ENCODE data around the gene XPNPEP2.

The XPNPEP2 gene

DNA sequence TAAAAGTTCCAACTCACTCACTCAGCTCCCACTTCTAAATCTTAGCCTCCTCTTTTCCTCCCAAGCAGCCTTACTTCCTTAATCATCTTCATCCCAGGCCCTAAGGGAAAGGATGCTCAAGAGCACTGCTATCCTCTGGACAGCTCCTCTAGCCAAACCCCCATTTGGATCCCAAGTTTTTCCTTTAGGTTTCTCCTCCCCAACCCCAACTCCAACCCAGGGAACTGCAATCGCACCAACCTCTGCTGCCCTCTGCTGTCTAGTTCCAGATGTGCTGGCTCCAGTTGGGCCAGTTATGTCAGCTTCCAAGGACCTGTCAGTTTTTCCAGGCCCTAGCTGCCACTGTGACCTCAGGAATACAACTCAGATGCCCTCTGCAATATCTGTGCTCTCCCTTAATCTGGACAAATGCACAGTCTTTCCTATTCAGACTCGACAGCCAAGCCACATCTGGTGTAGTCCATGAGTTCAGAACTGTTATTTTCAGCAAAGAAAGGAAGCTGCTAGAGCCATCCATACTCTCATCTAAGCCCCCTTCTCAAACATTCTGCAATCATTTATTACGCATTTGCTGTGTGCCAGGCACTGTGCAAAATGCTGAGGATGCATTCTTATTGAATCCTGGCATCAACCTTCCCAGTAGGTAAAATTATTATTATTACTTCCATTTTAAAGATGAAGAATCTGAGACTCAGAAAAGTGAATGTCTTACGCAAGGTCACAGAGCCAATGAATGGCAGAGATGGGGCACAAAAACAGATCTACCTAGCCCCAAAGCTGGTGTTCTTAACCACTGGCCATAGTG is 12.3 kb upstream of the XPNPEP2 start:
- no peak for DNase-seq (ENCODE audit: extremely low read depth, insufficient read length)

DNA sequence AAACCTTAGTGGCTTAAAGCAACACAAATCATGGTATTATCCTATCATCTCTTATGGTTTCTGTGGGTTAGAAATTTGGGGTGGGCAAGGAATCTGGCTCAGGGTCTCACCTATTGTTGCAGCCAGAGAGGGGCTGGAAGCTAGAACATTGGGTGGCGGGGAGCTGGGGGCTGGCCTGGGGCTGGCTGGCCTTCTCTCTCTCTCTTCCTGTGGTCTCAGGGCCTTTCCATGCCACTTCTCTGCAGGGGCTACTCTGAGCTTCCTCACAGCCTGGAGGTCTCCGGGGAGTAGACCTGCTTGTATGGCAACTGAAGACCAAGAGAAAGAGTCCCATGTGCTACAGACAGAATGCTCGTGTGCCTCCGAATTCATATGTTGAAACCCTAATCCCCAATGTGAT is 10.7 kb upstream of the XPNPEP2 start:
- Histone ChIP-seq H3K36me3 (ENCODE audit: control insufficient read depth, insufficient read depth, low read length) (no peaks in the 10 kb centered on the region), H3K4me3 (replicated peaks; ENCODE audit: low read depth, low read length) (no peak overlapping the region), H3K27me3 (replicated peaks; ENCODE audit: control insufficient read depth, insufficient read depth, low read length) (no peaks in the 10 kb centered on the region)
- DNase-seq (ENCODE audit: extremely low read depth, insufficient read length): no peak
- TF ChIP-seq, protein P1, sequence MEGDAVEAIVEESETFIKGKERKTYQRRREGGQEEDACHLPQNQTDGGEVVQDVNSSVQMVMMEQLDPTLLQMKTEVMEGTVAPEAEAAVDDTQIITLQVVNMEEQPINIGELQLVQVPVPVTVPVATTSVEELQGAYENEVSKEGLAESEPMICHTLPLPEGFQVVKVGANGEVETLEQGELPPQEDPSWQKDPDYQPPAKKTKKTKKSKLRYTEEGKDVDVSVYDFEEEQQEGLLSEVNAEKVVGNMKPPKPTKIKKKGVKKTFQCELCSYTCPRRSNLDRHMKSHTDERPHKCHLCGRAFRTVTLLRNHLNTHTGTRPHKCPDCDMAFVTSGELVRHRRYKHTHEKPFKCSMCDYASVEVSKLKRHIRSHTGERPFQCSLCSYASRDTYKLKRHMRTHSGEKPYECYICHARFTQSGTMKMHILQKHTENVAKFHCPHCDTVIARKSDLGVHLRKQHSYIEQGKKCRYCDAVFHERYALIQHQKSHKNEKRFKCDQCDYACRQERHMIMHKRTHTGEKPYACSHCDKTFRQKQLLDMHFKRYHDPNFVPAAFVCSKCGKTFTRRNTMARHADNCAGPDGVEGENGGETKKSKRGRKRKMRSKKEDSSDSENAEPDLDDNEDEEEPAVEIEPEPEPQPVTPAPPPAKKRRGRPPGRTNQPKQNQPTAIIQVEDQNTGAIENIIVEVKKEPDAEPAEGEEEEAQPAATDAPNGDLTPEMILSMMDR (IDR thresholded peaks at IDR 0.05; ENCODE audit: insufficient read depth, low read length, poor library complexity, severe bottlenecking): no peak

More for the DNA sequence above, 12.3 kb upstream of the XPNPEP2 start:
- TF ChIP-seq, protein P1 (IDR thresholded peaks at IDR 0.05; ENCODE audit: insufficient read depth, low read length, poor library complexity, severe bottlenecking): peak; percentile 75
- Histone ChIP-seq H3K4me3 (replicated peaks; ENCODE audit: low read depth, low read length) (no peak overlapping the region), H3K27me3 (replicated peaks; ENCODE audit: control insufficient read depth, insufficient read depth, low read length) (no peaks in the 10 kb centered on the region), H3K36me3 (ENCODE audit: control insufficient read depth, insufficient read depth, low read length) (no peaks in the 10 kb centered on the region)

DNA sequence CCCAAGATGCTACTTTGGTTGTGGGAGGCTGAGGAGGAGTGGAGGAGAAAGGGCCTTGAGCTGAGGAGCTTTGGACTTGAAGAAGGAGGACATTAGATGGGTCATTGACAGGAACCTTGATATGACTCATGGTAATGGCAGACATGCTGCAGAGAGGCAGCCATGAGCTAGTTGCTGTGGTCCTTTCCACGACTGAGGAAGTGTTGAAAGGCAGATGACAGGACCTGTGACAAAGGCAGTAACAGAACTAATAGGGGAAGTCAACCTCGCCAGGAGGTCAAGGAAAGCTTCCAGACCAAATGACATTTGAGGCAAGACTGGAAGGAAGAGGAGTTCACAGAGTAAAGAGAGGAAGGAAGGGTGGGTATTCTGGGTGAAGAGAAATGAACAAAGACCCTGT is 7.6 kb upstream of the XPNPEP2 start:
- no peaks in the 10 kb centered on the region for H3K27me3 ChIP-seq (replicated peaks; ENCODE audit: control insufficient read depth, insufficient read depth, low read length)

DNA sequence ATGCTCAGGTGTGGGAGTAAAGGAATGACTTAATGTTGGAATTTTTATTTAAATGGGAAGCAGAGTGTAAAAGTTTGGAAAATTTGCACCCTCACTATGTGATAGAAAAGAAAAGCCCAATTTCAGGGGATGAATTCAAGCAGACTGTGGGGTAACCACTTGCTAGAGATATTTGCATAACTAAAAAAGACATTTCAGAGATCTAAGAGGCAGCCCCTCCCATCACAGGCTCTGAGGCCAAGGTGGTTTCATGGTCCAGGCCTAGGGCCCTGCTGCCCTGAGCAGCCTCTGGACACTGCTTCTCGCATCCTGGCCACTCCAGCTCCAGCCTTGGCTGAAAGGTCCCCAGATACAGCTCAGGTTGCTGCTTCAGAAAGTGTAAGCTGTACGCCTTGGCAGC is 5.9 kb upstream of the XPNPEP2 start:
- DNase-seq (ENCODE audit: extremely low read depth, insufficient read length): no peak
- Histone ChIP-seq H3K27me3 (replicated peaks; ENCODE audit: control insufficient read depth, insufficient read depth, low read length) (no peaks in the 10 kb centered on the region), H3K4me3 (replicated peaks; ENCODE audit: low read depth, low read length) (no peak overlapping the region), H3K36me3 (ENCODE audit: control insufficient read depth, insufficient read depth, low read length) (no peaks in the 10 kb centered on the region)
- TF ChIP-seq, protein P1 (IDR thresholded peaks at IDR 0.05; ENCODE audit: insufficient read depth, low read length, poor library complexity, severe bottlenecking): no peak

More for the DNA sequence above, 7.6 kb upstream of the XPNPEP2 start:
- no peak overlapping the region for H3K4me3 ChIP-seq (replicated peaks; ENCODE audit: low read depth, low read length)
- TF ChIP-seq, protein P1 (IDR thresholded peaks at IDR 0.05; ENCODE audit: insufficient read depth, low read length, poor library complexity, severe bottlenecking): no peak
- DNase-seq (ENCODE audit: extremely low read depth, insufficient read length): no peak
- no peaks in the 10 kb centered on the region for H3K36me3 ChIP-seq (ENCODE audit: control insufficient read depth, insufficient read depth, low read length)

DNA sequence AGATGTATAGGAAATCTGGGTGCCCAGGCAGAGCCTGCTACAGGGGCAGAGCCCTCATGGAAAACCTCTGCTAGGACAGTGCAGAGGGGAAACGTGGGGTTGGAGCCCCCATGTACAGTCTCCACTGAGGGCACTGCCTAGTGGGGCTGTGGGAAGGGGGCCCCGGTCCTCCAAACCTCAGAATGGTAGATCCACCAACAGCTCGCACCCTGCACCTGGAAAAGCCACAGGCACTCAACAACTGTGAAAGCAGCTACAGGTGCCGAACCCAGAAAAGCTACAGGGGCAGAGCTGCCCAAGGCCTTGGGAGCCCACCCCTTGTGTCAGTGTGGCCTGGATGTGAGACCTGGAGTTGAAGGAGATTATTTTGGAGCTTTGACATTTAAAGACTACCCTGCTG is 5.4 kb upstream of the XPNPEP2 start:
- no peaks in the 10 kb centered on the region for H3K27me3 ChIP-seq (replicated peaks; ENCODE audit: control insufficient read depth, insufficient read depth, low read length)
- H3K4me3 ChIP-seq (replicated peaks; ENCODE audit: low read depth, low read length): no peak overlapping the region
- DNase-seq (ENCODE audit: extremely low read depth, insufficient read length): no peak
- TF ChIP-seq, protein P1 (IDR thresholded peaks at IDR 0.05; ENCODE audit: insufficient read depth, low read length, poor library complexity, severe bottlenecking): no peak
- H3K36me3 ChIP-seq (ENCODE audit: control insufficient read depth, insufficient read depth, low read length): no peaks in the 10 kb centered on the region
